Peyer's patch (tissue), 4 donors: ENCODE measurements around the gene TSSK2. TPM values are rescaled to one million over a fixed set of nuclear protein-coding genes. Genes with fewer than 3 reads are reported as not detected.
"Not testable (repeated sequence)": the region's sequence is repeated elsewhere in the genome, so short reads cannot be mapped to it uniquely, and the experiment has no call there.

Experiments
- DNase-seq, 3 donors: peaks; one replicate each; pipeline ENCODE4 v3.0.0-alpha.2; 2017 to 2019
- H3K27ac ChIP-seq, 4 donors: fragments of 200-600 bp; sonication (generic); one replicate each; pipeline ENCODE4 v1.5.1; 2016 to 2019
- H3K27me3 ChIP-seq, 2 donors: fragments of 200-600 bp; sonication (generic); one replicate each; pipeline ENCODE4 v1.5.1; 2019
- H3K36me3 ChIP-seq, 3 donors: fragments of 200-600 bp; sonication (generic); one replicate each; pipeline ENCODE4 v1.5.1; 2016 to 2019
- H3K4me1 ChIP-seq, 4 donors: fragments of 200-600 bp; sonication (generic); one replicate each; pipeline ENCODE4 v1.5.1; 2016 to 2019
- H3K4me3 ChIP-seq, 4 donors: fragments of 200-600 bp; sonication (generic); 1 replicate in 3 of 4; 2 replicates in 1 of 4; pipeline ENCODE4 v1.5.1; 2016 to 2019; ENCODE audit warnings: mild to moderate bottlenecking in 1 of 4
- H3K9me3 ChIP-seq, 4 donors: fragments of 200-600 bp; sonication (generic); one replicate each; pipeline ENCODE4 v1.5.1; 2016 to 2019; ENCODE audit warnings: mild to moderate bottlenecking in 1 of 4
- CTCF ChIP-seq, 6 experiments: fragments of 450-650 bp in 4 of 6; fragments of 200-600 bp in 2 of 6; sonication (generic) in 1 of 6; IDR thresholded peaks; one replicate each; pipeline ENCODE4 v1.5.1; 2017 to 2019; ENCODE audit warnings: antibody characterized with exemption in 6 of 6, mild to moderate bottlenecking in 3 of 6, moderate library complexity in 1 of 6
- POLR2A ChIP-seq, 2 donors: fragments of 450-650 bp; IDR thresholded peaks; one replicate each; pipeline ENCODE4 v1.5.1; 2017; ENCODE audit warnings: antibody characterized with exemption in 2 of 2, mild to moderate bottlenecking in 2 of 2, moderate library complexity in 2 of 2
- total RNA-seq, 4 donors: library from RNA; depleted of rRNA; stranded (reverse); fragments of >200 nt; gene quantifications; one replicate each; pipeline ENCODE4 v1.1.0, GENCODE V29; 2016

Gene TSSK2
- total RNA-seq, 4 donors from 2014 or later, result 0.85 TPM; not detected in 3

- H3K36me3 ChIP-seq, result no peaks in the 10 kb centered on the region
- H3K4me1 ChIP-seq, result peaks cover 0 to 16% (median 3%) of the 10 kb centered on the region in 4 donors
- H3K9me3 ChIP-seq, result peaks cover 0 to 3% (median 0%) of the 10 kb centered on the region in 4 donors
- H3K4me3 ChIP-seq, result peak within 1 kb of the TSS in 3 of 4 donors; percentile 20 to 38 (median 32)
- H3K27ac ChIP-seq, result no peak within 1 kb of the TSS
- no peak for DNase-seq
- H3K27me3 ChIP-seq, result peaks cover 0 to 25% of the 10 kb centered on the region in 2 donors
- TF ChIP-seq CTCF (IDR thresholded peaks at IDR 0.05) (no peak), POLR2A (IDR thresholded peaks at IDR 0.05) (no peak)
Observed at GRCh38 chr22:19149991-19150390, 18.9 kb downstream of the TSSK2 start, which contains the start of gene GSC2. TSS of gene GSC2 (minus strand) at chr22:19150292. CDS start at chr22:19150283, 9 bp downstream.

GRCh38 chr22:19150482-19151328 is 19.6 kb downstream of the TSSK2 start:
- Histone ChIP-seq H3K9me3 (peaks cover 0 to 3% (median 0%) of the 10 kb centered on the region in 4 donors), H3K27me3 (peaks cover 0 to 25% of the 10 kb centered on the region in 2 donors), H3K4me1 (peaks cover 0 to 16% (median 3%) of the 10 kb centered on the region in 4 donors), H3K36me3 (no peaks in the 10 kb centered on the region), H3K27ac (no peak overlapping the region), H3K4me3 (no peak overlapping the region)
- no peak for DNase-seq
- TF ChIP-seq CTCF (IDR thresholded peaks at IDR 0.05) (no peak), POLR2A (IDR thresholded peaks at IDR 0.05) (no peak)

GRCh38 chr22:19151329-19152191 is 20.5 kb downstream of the TSSK2 start:
- H3K9me3 ChIP-seq, result peaks cover 0 to 3% (median 0%) of the 10 kb centered on the region in 4 donors
- no peak overlapping the region for H3K4me3 ChIP-seq
- H3K36me3 ChIP-seq, result no peaks in the 10 kb centered on the region
- TF ChIP-seq CTCF (IDR thresholded peaks at IDR 0.05) (no peak), POLR2A (IDR thresholded peaks at IDR 0.05) (no peak)
- no peak for DNase-seq
- H3K4me1 ChIP-seq, result peaks cover 0 to 16% (median 3%) of the 10 kb centered on the region in 4 donors
- H3K27me3 ChIP-seq, result peaks cover 0 to 25% of the 10 kb centered on the region in 2 donors
- H3K27ac ChIP-seq, result no peak overlapping the region

GRCh38 chr22:19152942-19153883 is 22.1 kb downstream of the TSSK2 start:
- Histone ChIP-seq H3K27ac (no peak overlapping the region), H3K9me3 (peaks cover 0 to 3% (median 0%) of the 10 kb centered on the region in 4 donors), H3K27me3 (peaks cover 0 to 25% of the 10 kb centered on the region in 2 donors), H3K4me3 (no peak overlapping the region), H3K36me3 (no peaks in the 10 kb centered on the region), H3K4me1 (peaks cover 0 to 16% (median 3%) of the 10 kb centered on the region in 4 donors)
- no peak for DNase-seq
- no peak for TF ChIP-seq POLR2A (IDR thresholded peaks at IDR 0.05)
- TF ChIP-seq CTCF (IDR thresholded peaks at IDR 0.05), result no peak

- H3K27me3 ChIP-seq, H3K4me1 ChIP-seq, H3K36me3 ChIP-seq, H3K27ac ChIP-seq, DNase-seq, H3K9me3 ChIP-seq, H3K4me3 ChIP-seq: not testable (repeated sequence)
Observed at GRCh38 chr22:19156109-19156508, 25.0 kb downstream of the TSSK2 start.

- not testable (repeated sequence) for H3K36me3 ChIP-seq, H3K4me1 ChIP-seq, H3K4me3 ChIP-seq, H3K27ac ChIP-seq, H3K27me3 ChIP-seq, DNase-seq, H3K9me3 ChIP-seq
Observed at GRCh38 chr22:19158649-19159048, 27.5 kb downstream of the TSSK2 start.
